Sciatic nerve (tissue), 2 donors: ENCODE measurements around the gene ITSN1. TPM values are rescaled to one million over a fixed set of nuclear protein-coding genes. Genes with fewer than 3 reads are reported as not detected.
"Not testable (repeated sequence)": the region's sequence is repeated elsewhere in the genome, so short reads cannot be mapped to it uniquely, and the experiment has no call there.

Experiments
- ATAC-seq: fragments of 200-7000 bp; cut with Tn5 transposase; one replicate; pipeline ENCODE4 v1.9.1; 2020; ENCODE audit warnings: mild to moderate bottlenecking, moderate library complexity
- DNase-seq: peaks from one replicate; pipeline ENCODE4 v3.0.0-alpha.2; 2020; ENCODE audit warnings: low spot score
- intact Hi-C: fragments of 100-400 bp; cut with DNase I; formaldehyde crosslinking; loops from one replicate; pipeline ENCODE4 v1.14.2; 2022
- total RNA-seq: library from RNA; stranded (reverse); fragmentation: NEBNext Ultra II Directional; extraction: Animal tissue kit (Norgen Biotek cat#: 25700); gene quantifications from one replicate; pipeline ENCODE4 v1.2.1, GENCODE V29; 2021
- donor health status: DM: no; HTN: no; CAD: no.
- donor health status: DM: no; HTN: no; CAD: no.

Gene ITSN1
- total RNA-seq, 1 donor from 2014 or later: 88.8 TPM

- intact Hi-C loops: no loop called here
- ATAC-seq: no peak
Measured at GRCh38 chr21:33670076-33670978, 28.0 kb downstream of the ITSN1 start.

GRCh38 chr21:33673473-33673872 lies 31.2 kb downstream of the ITSN1 start:
- no peak for DNase-seq
- ATAC-seq: no peak
- intact Hi-C loops: no loop called here

More at GRCh38 chr21:33670076-33670978, 28.0 kb downstream of the ITSN1 start:
- DNase-seq: no peak

GRCh38 chr21:33674226-33674625 lies 31.9 kb downstream of the ITSN1 start:
- DNase-seq (no peak), ATAC-seq (no peak)

GRCh38 chr21:33676666-33677065 lies 34.4 kb downstream of the ITSN1 start:
- intact Hi-C loops, ATAC-seq: not testable (repeated sequence)

More at GRCh38 chr21:33674226-33674625, 31.9 kb downstream of the ITSN1 start:
- intact Hi-C loops: no loop called here

GRCh38 chr21:33677450-33677849 lies 35.1 kb downstream of the ITSN1 start:
- DNase-seq (no peak), ATAC-seq (no peak)
- intact Hi-C loops: no loop called here

More at GRCh38 chr21:33676666-33677065, 34.4 kb downstream of the ITSN1 start:
- DNase-seq: not testable (repeated sequence)

GRCh38 chr21:33680870-33681269 lies 38.6 kb downstream of the ITSN1 start:
- DNase-seq (no peak), ATAC-seq (no peak)
- intact Hi-C loops: no loop called here

GRCh38 chr21:33682992-33683627 lies 40.8 kb downstream of the ITSN1 start:
- ATAC-seq (peak; percentile 48), DNase-seq (no peak)
- intact Hi-C loops: no loop called here

GRCh38 chr21:33684068-33684467 lies 41.8 kb downstream of the ITSN1 start:
- no peak for DNase-seq
- no peak for ATAC-seq
- intact Hi-C loops: no loop called here

GRCh38 chr21:33684923-33685560 lies 42.7 kb downstream of the ITSN1 start:
- ATAC-seq (no peak), DNase-seq (no peak)
- intact Hi-C loops: no loop called here

GRCh38 chr21:33685613-33686197 lies 43.4 kb downstream of the ITSN1 start:
- intact Hi-C loops: no loop called here
- ATAC-seq (peak; percentile 47), DNase-seq (no peak)

- intact Hi-C loops: no loop called here
- ATAC-seq: no peak
Measured at GRCh38 chr21:33686386-33686785, 44.1 kb downstream of the ITSN1 start.

GRCh38 chr21:33687634-33688033 lies 45.3 kb downstream of the ITSN1 start:
- intact Hi-C loops: no loop called here
- ATAC-seq (no peak), DNase-seq (no peak)

More at GRCh38 chr21:33686386-33686785, 44.1 kb downstream of the ITSN1 start:
- no peak for DNase-seq

GRCh38 chr21:33688353-33688752 lies 46.1 kb downstream of the ITSN1 start:
- peak; percentile 51 for ATAC-seq
- no peak for DNase-seq
- intact Hi-C loops: no loop called here

GRCh38 chr21:33690874-33691273 lies 48.6 kb downstream of the ITSN1 start:
- DNase-seq (no peak), ATAC-seq (no peak)
- intact Hi-C loops: no loop called here

- DNase-seq (no peak), ATAC-seq (no peak)
- intact Hi-C loops: no loop called here
Measured at GRCh38 chr21:33691945-33692603, 49.8 kb downstream of the ITSN1 start.

GRCh38 chr21:33695813-33696212 lies 53.5 kb downstream of the ITSN1 start:
- intact Hi-C loops: no loop called here
- ATAC-seq (no peak), DNase-seq (no peak)

GRCh38 chr21:33696465-33696864 lies 54.2 kb downstream of the ITSN1 start:
- intact Hi-C loops: no loop called here
- DNase-seq (no peak), ATAC-seq (peak; percentile 30)

GRCh38 chr21:33698087-33698860 lies 56.0 kb downstream of the ITSN1 start:
- intact Hi-C loops: no loop called here
- no peak for DNase-seq
- no peak for ATAC-seq
